ENCODE data around the gene GLDN.

- TF ChIP-seq EZH2phosphoT487 (IDR thresholded peaks at IDR 0.05; ENCODE audit: insufficient read depth, low read depth), result no peak
- TF ChIP-seq EZH2 (IDR thresholded peaks at IDR 0.05; ENCODE audit: insufficient read depth, poor library complexity, severe bottlenecking), result no peak
Measured at GRCh38 chr15:51332206-51333147, 9.0 kb upstream of the GLDN start.

All from GM23248 (cell line).